CD4-positive, CD25-positive, alpha-beta regulatory T cell (primary cell): ENCODE data around the gene B3GNT3. TPM values are rescaled to one million over a fixed set of nuclear protein-coding genes. Genes with fewer than 3 reads are reported as not detected.
A peak's percentile ranks its signal among the peaks of the same experiment; 100 is the strongest.

ENCODE experiments used
- ATAC-seq, 2 donors: fragments of 150-1000 bp; cut with Tn5 transposase; one replicate each; pipeline ENCODE4 v1.10.0; 2021; ENCODE audit warnings: low read depth in 2 of 2, moderate number of reproducible peaks in 2 of 2, moderate library complexity in 1 of 2
- DNase-seq, 3 donors: peaks; one replicate each; pipeline versions ENCODE4 v3.0.0 to v3.0.0-alpha.2; 2012 to 2022; ENCODE audit warnings: mixed read lengths in 1 of 3
- H3K27ac ChIP-seq: one replicate; pipeline ENCODE4 v1.7.0; 2013; ENCODE audit warnings: mild to moderate bottlenecking, low read length; ENCODE audit not compliant: insufficient read depth, poor library complexity, severe bottlenecking
- H3K27me3 ChIP-seq: one replicate; pipeline ENCODE4 v1.7.0; 2013; ENCODE audit warnings: low read length; ENCODE audit not compliant: control insufficient read depth, insufficient read depth
- H3K36me3 ChIP-seq: one replicate; pipeline ENCODE4 v1.7.0; 2013; ENCODE audit warnings: mild to moderate bottlenecking, low read length, moderate library complexity; ENCODE audit not compliant: control insufficient read depth, insufficient read depth
- H3K4me1 ChIP-seq: 2 replicates; pipeline ENCODE4 v1.7.0; 2013; ENCODE audit warnings: mild to moderate bottlenecking, low read length; ENCODE audit not compliant: insufficient read depth, control insufficient read depth, poor library complexity, severe bottlenecking
- H3K4me3 ChIP-seq: one replicate; pipeline ENCODE4 v1.7.0; 2013; ENCODE audit warnings: low read depth, mild to moderate bottlenecking, low read length, moderate library complexity
- H3K9me3 ChIP-seq, 2 experiments: 1 replicate in 1 of 2; 2 replicates in 1 of 2; pipeline ENCODE4 v1.7.0; 2013; ENCODE audit warnings: low read length in 2 of 2, mild to moderate bottlenecking in 1 of 2, moderate library complexity in 1 of 2; ENCODE audit not compliant: control insufficient read depth in 2 of 2
- H3K27ac Mint-ChIP-seq, 3 donors: one replicate each; pipeline ENCODE4 v1.8.0; 2020 to 2022; ENCODE audit warnings: mild to moderate bottlenecking in 3 of 3, mixed read lengths in 3 of 3, moderate library complexity in 2 of 3
- H3K27me3 Mint-ChIP-seq: one replicate; pipeline ENCODE4 v1.8.0; 2022; ENCODE audit warnings: mild to moderate bottlenecking, mixed read lengths
- H3K36me3 Mint-ChIP-seq: one replicate; pipeline ENCODE4 v1.8.0; 2020; ENCODE audit warnings: mixed read lengths
- H3K4me1 Mint-ChIP-seq, 4 donors: one replicate each; pipeline ENCODE4 v1.8.0; 2020 to 2022; ENCODE audit warnings: mixed read lengths in 4 of 4, mild to moderate bottlenecking in 1 of 4
- H3K4me3 Mint-ChIP-seq, 4 donors: one replicate each; pipeline ENCODE4 v1.8.0; 2020 to 2022; ENCODE audit warnings: mild to moderate bottlenecking in 4 of 4, mixed read lengths in 4 of 4, moderate library complexity in 3 of 4
- H3K9me3 Mint-ChIP-seq, 7 donors: one replicate each; pipeline ENCODE4 v1.8.0; 2020 to 2022; ENCODE audit warnings: mixed read lengths in 7 of 7, mild to moderate bottlenecking in 3 of 7, moderate library complexity in 2 of 7
- polyA plus RNA-seq, 4 donors: library from polyadenylated mRNA; unstranded; fragments of 300-500 nt; fragmentation: Illumina TruSeq; gene quantifications; one replicate each; pipeline ENCODE4 v1.2.3, GENCODE V29; 2021
- total RNA-seq: library from RNA; stranded (reverse); gene quantifications from one replicate; pipeline ENCODE4 v1.2.3, GENCODE V29; 2022

Gene B3GNT3
- total and polyA plus RNA-seq, 5 donors from 2014 or later, result 0.27 to 0.47 TPM; not detected in 3

- ATAC-seq (no peak), DNase-seq (peak in 1 of 3 donors; percentile 45)
- Histone ChIP-seq H3K4me1 (peaks cover 19% of the 10 kb centered on the region), H3K27me3 (no peaks in the 10 kb centered on the region), H3K9me3 (no peaks in the 10 kb centered on the region), H3K27ac (no peak overlapping the region), H3K4me3 (no peak overlapping the region), H3K36me3 (no peaks in the 10 kb centered on the region)
- Mint-ChIP-seq H3K36me3 (peaks cover 3% of the 10 kb centered on the region), H3K9me3 (no peaks in the 10 kb centered on the region), H3K27ac (no peak overlapping the region), H3K4me3 (no peak overlapping the region), H3K4me1 (peaks cover 5 to 49% (median 17%) of the 10 kb centered on the region in 4 donors), H3K27me3 (peaks cover 16% of the 10 kb centered on the region)
Measured at GRCh38 chr19:17806945-17807344, 12.0 kb downstream of the B3GNT3 start.

GRCh38 chr19:17807731-17808316 lies 12.9 kb downstream of the B3GNT3 start:
- Histone ChIP-seq H3K27ac (no peak overlapping the region), H3K4me3 (no peak overlapping the region), H3K4me1 (peaks cover 12% of the 10 kb centered on the region), H3K9me3 (no peaks in the 10 kb centered on the region), H3K27me3 (no peaks in the 10 kb centered on the region), H3K36me3 (no peaks in the 10 kb centered on the region)
- H3K36me3 Mint-ChIP-seq, result peaks cover 3% of the 10 kb centered on the region
- no peaks in the 10 kb centered on the region for H3K9me3 Mint-ChIP-seq
- peaks cover 16% of the 10 kb centered on the region for H3K27me3 Mint-ChIP-seq
- ATAC-seq, result peak; percentile 45 to 52
- peak overlapping the region in 2 of 3 donors; percentile 18 to 91 for H3K27ac Mint-ChIP-seq
- H3K4me3 Mint-ChIP-seq, result peak overlapping the region in 3 of 4 donors; percentile 56 to 60 (median 59)
- H3K4me1 Mint-ChIP-seq, result peaks cover 0 to 42% (median 14%) of the 10 kb centered on the region in 4 donors
- peak in 1 of 3 donors; percentile 46 for DNase-seq

GRCh38 chr19:17811103-17811502 lies 16.2 kb downstream of the B3GNT3 start:
- H3K27me3 Mint-ChIP-seq, result peaks cover 16% of the 10 kb centered on the region
- DNase-seq (no peak), ATAC-seq (no peak)

GRCh38 chr19:17811681-17812080 lies 16.7 kb downstream of the B3GNT3 start:
- H3K4me1 Mint-ChIP-seq, result peaks cover 0 to 13% (median 9%) of the 10 kb centered on the region in 4 donors
- no peaks in the 10 kb centered on the region for H3K9me3 Mint-ChIP-seq
- H3K27me3 ChIP-seq, result no peaks in the 10 kb centered on the region
- H3K27ac ChIP-seq, result no peak overlapping the region
- no peaks in the 10 kb centered on the region for H3K36me3 Mint-ChIP-seq
- H3K27me3 Mint-ChIP-seq, result peaks cover 16% of the 10 kb centered on the region
- ATAC-seq (no peak), DNase-seq (no peak)
- H3K4me1 ChIP-seq, result peaks cover 3% of the 10 kb centered on the region
- no peaks in the 10 kb centered on the region for H3K9me3 ChIP-seq
- no peak overlapping the region for H3K27ac Mint-ChIP-seq
- H3K4me3 Mint-ChIP-seq, result peak overlapping the region in 1 of 4 donors; percentile 17
- H3K4me3 ChIP-seq, result no peak overlapping the region
- no peaks in the 10 kb centered on the region for H3K36me3 ChIP-seq

More at GRCh38 chr19:17811103-17811502, 16.2 kb downstream of the B3GNT3 start:
- H3K27ac ChIP-seq, result no peak overlapping the region
- H3K9me3 Mint-ChIP-seq, result no peaks in the 10 kb centered on the region
- H3K9me3 ChIP-seq, result no peaks in the 10 kb centered on the region
- no peak overlapping the region for H3K27ac Mint-ChIP-seq
- H3K4me1 Mint-ChIP-seq, result peaks cover 0 to 19% (median 5%) of the 10 kb centered on the region in 4 donors
- H3K4me1 ChIP-seq, result peaks cover 3% of the 10 kb centered on the region
- no peak overlapping the region for H3K4me3 ChIP-seq
- no peaks in the 10 kb centered on the region for H3K36me3 Mint-ChIP-seq
- no peak overlapping the region for H3K4me3 Mint-ChIP-seq
- H3K36me3 ChIP-seq, result no peaks in the 10 kb centered on the region
- no peaks in the 10 kb centered on the region for H3K27me3 ChIP-seq

- no peak overlapping the region for H3K27ac Mint-ChIP-seq
- H3K4me3 ChIP-seq, result no peak overlapping the region
Measured at GRCh38 chr19:17812099-17812498, 17.2 kb downstream of the B3GNT3 start.

GRCh38 chr19:17817668-17818363 lies 22.9 kb downstream of the B3GNT3 start:
- H3K4me1 ChIP-seq, result no peaks in the 10 kb centered on the region
- Mint-ChIP-seq H3K9me3 (no peaks in the 10 kb centered on the region), H3K36me3 (no peaks in the 10 kb centered on the region), H3K27me3 (no peaks in the 10 kb centered on the region), H3K4me3 (no peak overlapping the region), H3K27ac (no peak overlapping the region), H3K4me1 (peaks cover 0 to 5% (median 2%) of the 10 kb centered on the region in 4 donors)
- no peaks in the 10 kb centered on the region for H3K27me3 ChIP-seq
- H3K36me3 ChIP-seq, result no peaks in the 10 kb centered on the region
- H3K9me3 ChIP-seq, result no peaks in the 10 kb centered on the region
- DNase-seq, result no peak
- H3K4me3 ChIP-seq, result no peak overlapping the region
- no peak overlapping the region for H3K27ac ChIP-seq
- ATAC-seq, result no peak

More at GRCh38 chr19:17812099-17812498, 17.2 kb downstream of the B3GNT3 start:
- Mint-ChIP-seq H3K4me3 (peak overlapping the region in 1 of 4 donors; percentile 17), H3K4me1 (peaks cover 0 to 13% (median 8%) of the 10 kb centered on the region in 4 donors), H3K9me3 (no peaks in the 10 kb centered on the region), H3K36me3 (no peaks in the 10 kb centered on the region), H3K27me3 (peaks cover 15% of the 10 kb centered on the region)
- Histone ChIP-seq H3K9me3 (no peaks in the 10 kb centered on the region), H3K27me3 (no peaks in the 10 kb centered on the region), H3K27ac (no peak overlapping the region), H3K36me3 (no peaks in the 10 kb centered on the region), H3K4me1 (peaks cover 3% of the 10 kb centered on the region)
- DNase-seq (no peak), ATAC-seq (no peak)

GRCh38 chr19:17821190-17821589 lies 26.3 kb downstream of the B3GNT3 start, which contains the start of gene INSL3:
Gene INSL3, minus strand, starts transcription at chr19:17821519. Its CDS starts 13 bp downstream, at chr19:17821506.
- Mint-ChIP-seq H3K4me3 (no peak within 1 kb of the TSS), H3K36me3 (no peaks in the 10 kb centered on the region), H3K27me3 (no peaks in the 10 kb centered on the region), H3K27ac (no peak within 1 kb of the TSS), H3K4me1 (peaks cover 0 to 5% (median 2%) of the 10 kb centered on the region in 4 donors), H3K9me3 (no peaks in the 10 kb centered on the region)
- H3K4me3 ChIP-seq, result no peak within 1 kb of the TSS
- no peaks in the 10 kb centered on the region for H3K9me3 ChIP-seq
- ATAC-seq (no peak), DNase-seq (no peak)
- no peaks in the 10 kb centered on the region for H3K36me3 ChIP-seq
- H3K27ac ChIP-seq, result no peak within 1 kb of the TSS
- H3K27me3 ChIP-seq, result no peaks in the 10 kb centered on the region
- no peaks in the 10 kb centered on the region for H3K4me1 ChIP-seq
